MM.1S (cell line): Measurements from ENCODE around the gene EPS8L1.

ENCODE experiments used
- CTCF ChIP-seq: fragments of 300-600 bp; sonication (generic); IDR thresholded peaks from 2 replicates; pipeline ENCODE4 v1.5.1; 2016; ENCODE audit warnings: antibody characterized with exemption, low read length, mixed read lengths
- EZH2 ChIP-seq: fragments of 300-600 bp; sonication (generic); optimal IDR thresholded peaks from 2 replicates; pipeline ENCODE3; 2017; ENCODE audit warnings: low read depth, mild to moderate bottlenecking, antibody characterized with exemption, low read length, mixed read lengths

DNA sequence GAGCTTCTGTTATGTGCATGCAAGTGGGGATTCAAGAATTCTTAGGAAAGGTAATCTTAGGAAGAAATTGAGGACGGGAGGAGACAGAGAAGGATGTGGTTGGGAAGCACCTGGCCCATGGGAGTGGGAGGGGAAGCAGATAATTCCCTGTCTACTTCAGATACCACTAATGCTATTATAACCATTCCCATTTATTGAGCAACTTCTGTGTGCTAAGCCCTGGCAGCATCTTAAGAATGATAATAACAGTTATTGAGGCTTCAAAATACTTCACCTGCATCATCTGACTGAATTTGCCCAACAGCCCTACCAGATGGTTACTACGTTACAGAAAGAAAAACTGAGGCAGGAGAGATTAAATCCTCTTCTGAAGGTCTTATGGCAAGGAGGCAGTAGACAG lies 1.4 kb downstream of the EPS8L1 start:
- TF ChIP-seq CTCF: no peak
- no peak for TF ChIP-seq EZH2
